SH-SY5Y (cell line): Measurements from ENCODE around the gene DNAH17.

Experiments used
- GATA2 ChIP-seq: IDR thresholded peaks from 2 replicates; pipeline ENCODE4 v1.6.1; 2011; ENCODE audit warnings: mild to moderate bottlenecking, low read depth, low read length
- GATA3 ChIP-seq: IDR thresholded peaks from 2 replicates; pipeline ENCODE4 v1.6.1; 2011; ENCODE audit warnings: low read depth, mild to moderate bottlenecking, low read length, moderate library complexity

- TF ChIP-seq GATA2 (no peak), GATA3 (no peak)
These were observed 186.2 kb downstream of the DNAH17 start for GRCh38 chr17:78391051-78391431.
